Neural crest cell (in vitro differentiated cells): ENCODE results near the gene TTC9. TPM values are rescaled to one million over a fixed set of nuclear protein-coding genes. Genes with fewer than 3 reads are reported as not detected.

ENCODE experiments used
- DNase-seq: peaks from one replicate; pipeline ENCODE4 v3.0.0; 2021; ENCODE audit warnings: low read depth, mixed read lengths, low spot score
- H3K27ac Mint-ChIP-seq: one replicate; pipeline ENCODE4 v1.8.0; 2021; ENCODE audit warnings: mild to moderate bottlenecking, mixed read lengths; ENCODE audit not compliant: unreplicated experiment
- H3K27me3 Mint-ChIP-seq: 2 replicates; pipeline ENCODE4 v1.8.0; 2021; ENCODE audit warnings: low read depth, mild to moderate bottlenecking, mixed read lengths
- H3K36me3 Mint-ChIP-seq: 2 replicates; pipeline ENCODE4 v1.8.0; 2021; ENCODE audit warnings: low read depth, mild to moderate bottlenecking, mixed read lengths
- H3K4me1 Mint-ChIP-seq: 2 replicates; pipeline ENCODE4 v1.8.0; 2021; ENCODE audit warnings: mixed read lengths
- H3K4me3 Mint-ChIP-seq: one replicate; pipeline ENCODE4 v1.8.0; 2021; ENCODE audit warnings: mild to moderate bottlenecking, mixed read lengths
- H3K9me3 Mint-ChIP-seq: 2 replicates; pipeline ENCODE4 v1.8.0; 2021; ENCODE audit warnings: mixed read lengths
- CTCF ChIP-seq: fragments of 200-600 bp; sonication (generic); conservative IDR thresholded peaks from 2 replicates; pipeline ENCODE4 v1.5.0; 2021; ENCODE audit warnings: antibody characterized with exemption, mild to moderate bottlenecking
- total RNA-seq: library from RNA; stranded (reverse); gene quantifications from 2 replicates; pipeline ENCODE4 v1.2.1, GENCODE V29; 2021

TTC9 gene
- total RNA-seq, 1 donor from 2014 or later: 4.2 TPM

- Mint-ChIP-seq H3K9me3 (no peaks in the 10 kb centered on the region), H3K27me3 (peaks cover 22% of the 10 kb centered on the region), H3K36me3 (no peaks in the 10 kb centered on the region), H3K4me1 (no peaks in the 10 kb centered on the region), H3K4me3 (no peak overlapping the region), H3K27ac (no peak overlapping the region)
- no peak for DNase-seq
- no peak for TF ChIP-seq CTCF
Observed at GRCh38 chr14:70697701-70698100, 56.0 kb downstream of the TTC9 start.

- Mint-ChIP-seq H3K36me3 (no peaks in the 10 kb centered on the region), H3K27ac (no peak overlapping the region), H3K4me1 (no peaks in the 10 kb centered on the region), H3K27me3 (peaks cover 22% of the 10 kb centered on the region), H3K4me3 (no peak overlapping the region), H3K9me3 (no peaks in the 10 kb centered on the region)
- no peak for DNase-seq
- no peak for TF ChIP-seq CTCF
Observed at GRCh38 chr14:70698288-70698687, 56.6 kb downstream of the TTC9 start.

- no peak for TF ChIP-seq CTCF
- no peaks in the 10 kb centered on the region for H3K36me3 Mint-ChIP-seq
- DNase-seq: no peak
- peaks cover 23% of the 10 kb centered on the region for H3K27me3 Mint-ChIP-seq
- no peaks in the 10 kb centered on the region for H3K4me1 Mint-ChIP-seq
- no peak overlapping the region for H3K4me3 Mint-ChIP-seq
- H3K27ac Mint-ChIP-seq: no peak overlapping the region
- no peaks in the 10 kb centered on the region for H3K9me3 Mint-ChIP-seq
Observed at GRCh38 chr14:70699646-70700045, 57.9 kb downstream of the TTC9 start.

GRCh38 chr14:70700955-70701585 is 59.4 kb downstream of the TTC9 start:
- Mint-ChIP-seq H3K9me3 (no peaks in the 10 kb centered on the region), H3K4me1 (no peaks in the 10 kb centered on the region), H3K27ac (no peak overlapping the region), H3K36me3 (no peaks in the 10 kb centered on the region), H3K27me3 (peaks cover 35% of the 10 kb centered on the region), H3K4me3 (no peak overlapping the region)
- TF ChIP-seq CTCF: no peak
- no peak for DNase-seq

DNA sequence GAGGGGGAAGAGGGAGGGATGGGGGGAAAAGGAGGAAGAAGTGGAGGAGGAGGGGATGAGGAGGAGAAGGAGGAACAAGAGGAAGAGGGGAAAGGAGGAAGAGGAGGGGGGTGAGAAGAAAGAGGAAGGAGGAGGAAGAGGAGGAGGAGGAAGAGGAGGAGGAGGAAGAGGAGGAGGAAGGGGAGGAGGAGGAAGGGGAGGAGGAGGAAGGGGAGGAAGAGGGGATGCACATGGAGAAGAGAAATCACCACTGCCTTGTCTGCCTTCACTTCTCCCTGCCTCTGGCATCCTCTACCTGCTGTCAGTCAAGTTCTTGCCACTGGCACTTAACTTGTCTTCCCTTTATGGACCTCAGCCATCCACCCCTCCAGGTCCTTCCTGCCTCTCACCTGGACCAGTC is 59.9 kb downstream of the TTC9 start:
- no peak overlapping the region for H3K4me3 Mint-ChIP-seq
- DNase-seq: no peak
- no peaks in the 10 kb centered on the region for H3K36me3 Mint-ChIP-seq
- H3K27me3 Mint-ChIP-seq: peaks cover 36% of the 10 kb centered on the region
- H3K27ac Mint-ChIP-seq: no peak overlapping the region
- H3K9me3 Mint-ChIP-seq: no peaks in the 10 kb centered on the region
- H3K4me1 Mint-ChIP-seq: no peaks in the 10 kb centered on the region
- no peak for TF ChIP-seq CTCF
